ENCODE results near the gene DUS3L. TPM values are rescaled to one million over a fixed set of nuclear protein-coding genes. Genes with fewer than 3 reads are reported as not detected.

DUS3L gene
- total RNA-seq, 3 donors from 2014 or later (not counting 1 experiment from before 2014, with no cell fraction given) = 116 to 140 (median 128) TPM

GRCh38 chr19:5801796-5802619 is 11.0 kb upstream of the DUS3L start:
- Mint-ChIP-seq H3K36me3 (no peaks in the 10 kb centered on the region), H3K4me3 (no peak overlapping the region), H3K27me3 (ENCODE audit: low read depth in 2 of 2) (peaks cover 5 to 55% of the 10 kb centered on the region in 2 donors), H3K4me1 (peaks cover 12 to 19% of the 10 kb centered on the region in 2 donors), H3K9me3 (no peaks in the 10 kb centered on the region), H3K27ac (no peak overlapping the region)
- H3K27me3 ChIP-seq (ENCODE audit: control insufficient read depth, insufficient read depth, low read length) = peaks cover 39% of the 10 kb centered on the region
- no peaks in the 10 kb centered on the region for H3K9me3 ChIP-seq (ENCODE audit: control insufficient read depth, insufficient read depth, low read length)
- WGBS (ENCODE audit: insufficient coverage) = 15% methylated on average over 33 of the region's 33 CpGs
- ATAC-seq (no peak), DNase-seq (no peak)
- no peaks in the 10 kb centered on the region for H3K36me3 ChIP-seq (ENCODE audit: control insufficient read depth, insufficient read depth, low read length)
- intact Hi-C loops (cut with micrococcal nuclease) = loop anchor here (5.0 kb wide), 1 partner anchor 220 kb away; no protein-coding TSS in a partner anchor
- H3K4me1 ChIP-seq (ENCODE audit: control insufficient read depth, insufficient read depth, low read length) = peaks cover 27% of the 10 kb centered on the region
- no peak for TF ChIP-seq CTCF (IDR thresholded peaks at IDR 0.05)
- no peak overlapping the region for H3K27ac ChIP-seq (ENCODE audit: low read length)
- H3K4me3 ChIP-seq (ENCODE audit: low read length) = no peak overlapping the region

- Mint-ChIP-seq H3K4me1 (peaks cover 12 to 19% of the 10 kb centered on the region in 2 donors), H3K36me3 (no peaks in the 10 kb centered on the region), H3K4me3 (no peak overlapping the region), H3K27me3 (ENCODE audit: low read depth in 2 of 2) (peaks cover 0 to 46% of the 10 kb centered on the region in 2 donors), H3K27ac (no peak overlapping the region), H3K9me3 (no peaks in the 10 kb centered on the region)
- H3K36me3 ChIP-seq (ENCODE audit: control insufficient read depth, insufficient read depth, low read length) = no peaks in the 10 kb centered on the region
- H3K27ac ChIP-seq (ENCODE audit: low read length) = no peak overlapping the region
- 88% methylated on average over 17 of the region's 17 CpGs for WGBS (ENCODE audit: insufficient coverage)
- no peaks in the 10 kb centered on the region for H3K9me3 ChIP-seq (ENCODE audit: control insufficient read depth, insufficient read depth, low read length)
- intact Hi-C loops (cut with micrococcal nuclease) = loop anchor here (5.0 kb wide), 1 partner anchor 222 kb away; no protein-coding TSS in a partner anchor
- no peak overlapping the region for H3K4me3 ChIP-seq (ENCODE audit: low read length)
- DNase-seq (no peak), ATAC-seq (no peak)
- H3K27me3 ChIP-seq (ENCODE audit: control insufficient read depth, insufficient read depth, low read length) = peaks cover 39% of the 10 kb centered on the region
- no peak for TF ChIP-seq CTCF (IDR thresholded peaks at IDR 0.05)
- H3K4me1 ChIP-seq (ENCODE audit: control insufficient read depth, insufficient read depth, low read length) = peaks cover 24% of the 10 kb centered on the region
Measured at GRCh38 chr19:5800361-5801270, 9.7 kb upstream of the DUS3L start.

- H3K4me3 Mint-ChIP-seq = no peak overlapping the region
- ATAC-seq (no peak), DNase-seq (no peak)
- no peaks in the 10 kb centered on the region for H3K9me3 ChIP-seq (ENCODE audit: control insufficient read depth, insufficient read depth, low read length)
- H3K36me3 Mint-ChIP-seq = no peaks in the 10 kb centered on the region
- 56% methylated on average over 37 of the region's 37 CpGs for WGBS (ENCODE audit: insufficient coverage)
- TF ChIP-seq CTCF (IDR thresholded peaks at IDR 0.05) = no peak
- no peaks in the 10 kb centered on the region for H3K9me3 Mint-ChIP-seq
- H3K27ac Mint-ChIP-seq = no peak overlapping the region
- peaks cover 37% of the 10 kb centered on the region for H3K27me3 ChIP-seq (ENCODE audit: control insufficient read depth, insufficient read depth, low read length)
- intact Hi-C loops (cut with micrococcal nuclease) = loop anchor here (5.0 kb wide), 1 partner anchor 223 kb away; no protein-coding TSS in a partner anchor
- H3K4me1 Mint-ChIP-seq = peaks cover 12 to 17% of the 10 kb centered on the region in 2 donors
- no peak overlapping the region for H3K27ac ChIP-seq (ENCODE audit: low read length)
- H3K4me1 ChIP-seq (ENCODE audit: control insufficient read depth, insufficient read depth, low read length) = peaks cover 18% of the 10 kb centered on the region
- H3K27me3 Mint-ChIP-seq (ENCODE audit: low read depth in 2 of 2) = peaks cover 0 to 41% of the 10 kb centered on the region in 2 donors
- H3K36me3 ChIP-seq (ENCODE audit: control insufficient read depth, insufficient read depth, low read length) = no peaks in the 10 kb centered on the region
- H3K4me3 ChIP-seq (ENCODE audit: low read length) = no peak overlapping the region
Measured at GRCh38 chr19:5799247-5800241, 8.6 kb upstream of the DUS3L start.
